Skin of body (tissue), 2 donors: ENCODE data around the gene EFEMP2. TPM values are rescaled to one million over a fixed set of nuclear protein-coding genes. Genes with fewer than 3 reads are reported as not detected.

ENCODE experiments used
- DNase-seq: peaks from one replicate; lab custom pipeline; 2025; lab: John Stamatoyannopoulos, UW
- total RNA-seq: library from RNA; depleted of rRNA; stranded (reverse); fragments of >200 nt; gene quantifications from one replicate; pipeline ENCODE4 v1.2.3, GENCODE V29; 2014

Gene EFEMP2
- total RNA-seq, 1 donor from 2014 or later, result 33.6 TPM

DNA sequence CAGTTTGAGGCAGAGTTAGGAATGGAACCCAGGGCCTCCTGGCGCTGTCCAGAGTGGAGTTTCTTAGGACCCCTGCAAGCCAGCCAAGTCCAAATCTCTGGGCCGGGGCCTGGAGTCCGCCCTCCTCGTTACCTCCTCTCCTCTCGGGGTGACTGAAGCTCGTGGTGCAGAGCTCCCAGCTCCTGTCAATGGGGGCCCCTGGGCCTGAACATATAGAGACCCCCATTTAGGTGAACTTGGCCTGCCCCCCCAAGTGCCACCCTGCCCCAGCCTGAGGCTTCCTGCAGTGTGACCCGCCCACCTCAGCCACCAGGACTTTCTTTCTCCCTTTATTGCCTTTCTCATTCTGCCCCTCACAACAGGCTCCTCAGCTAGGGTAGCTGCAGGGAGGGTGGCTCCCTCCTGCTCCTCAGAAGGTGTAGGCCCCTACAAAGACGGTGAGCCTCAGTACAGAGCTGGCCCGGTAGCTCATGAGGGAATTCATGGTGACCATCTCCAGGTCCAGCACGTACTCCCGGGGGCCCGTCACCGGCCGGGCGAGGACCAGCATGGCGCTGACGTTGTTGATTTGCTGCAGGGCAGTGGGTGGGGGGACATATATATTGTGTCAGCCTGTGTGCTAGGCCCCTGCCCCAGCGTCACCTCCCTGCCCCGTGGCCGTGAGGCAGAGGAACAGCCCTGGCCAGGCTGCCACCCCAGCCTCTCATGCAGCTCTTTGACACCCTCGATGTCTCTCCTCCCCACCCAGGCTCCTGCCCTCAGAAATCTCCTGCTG, 5.9 kb downstream of the EFEMP2 start:
- no peak for DNase-seq

DNA sequence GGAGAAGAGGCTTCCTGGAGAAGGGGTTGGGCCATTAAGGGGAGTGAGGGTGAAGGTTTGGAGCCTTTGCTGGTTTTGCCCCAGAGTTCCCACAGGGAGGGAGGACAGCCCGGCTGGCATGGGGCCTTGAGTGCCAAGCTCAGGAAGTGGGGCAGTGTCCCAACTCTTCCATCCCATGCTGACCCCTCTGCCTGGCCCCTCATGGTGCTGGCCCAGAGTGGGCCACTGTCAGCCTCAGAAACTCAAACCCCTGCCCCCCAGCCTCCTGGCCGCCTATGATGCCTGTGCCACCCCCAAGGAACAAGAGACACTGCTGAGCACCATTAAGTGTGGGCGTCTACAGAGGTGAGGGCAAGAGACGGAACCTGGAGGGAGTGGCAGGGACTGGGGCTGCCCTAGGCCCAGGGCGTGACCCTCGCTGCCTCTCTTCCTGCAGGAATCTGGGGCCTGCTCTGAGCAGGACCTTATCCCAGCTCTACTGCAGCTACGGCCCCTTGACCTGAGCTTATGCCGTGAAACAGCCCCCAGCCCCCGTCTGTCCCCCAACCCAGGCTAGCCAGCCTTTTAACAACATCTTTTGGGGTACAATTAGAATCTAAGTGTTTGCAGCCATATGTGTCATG, 6.9 kb downstream of the EFEMP2 start:
- no peak for DNase-seq

DNA sequence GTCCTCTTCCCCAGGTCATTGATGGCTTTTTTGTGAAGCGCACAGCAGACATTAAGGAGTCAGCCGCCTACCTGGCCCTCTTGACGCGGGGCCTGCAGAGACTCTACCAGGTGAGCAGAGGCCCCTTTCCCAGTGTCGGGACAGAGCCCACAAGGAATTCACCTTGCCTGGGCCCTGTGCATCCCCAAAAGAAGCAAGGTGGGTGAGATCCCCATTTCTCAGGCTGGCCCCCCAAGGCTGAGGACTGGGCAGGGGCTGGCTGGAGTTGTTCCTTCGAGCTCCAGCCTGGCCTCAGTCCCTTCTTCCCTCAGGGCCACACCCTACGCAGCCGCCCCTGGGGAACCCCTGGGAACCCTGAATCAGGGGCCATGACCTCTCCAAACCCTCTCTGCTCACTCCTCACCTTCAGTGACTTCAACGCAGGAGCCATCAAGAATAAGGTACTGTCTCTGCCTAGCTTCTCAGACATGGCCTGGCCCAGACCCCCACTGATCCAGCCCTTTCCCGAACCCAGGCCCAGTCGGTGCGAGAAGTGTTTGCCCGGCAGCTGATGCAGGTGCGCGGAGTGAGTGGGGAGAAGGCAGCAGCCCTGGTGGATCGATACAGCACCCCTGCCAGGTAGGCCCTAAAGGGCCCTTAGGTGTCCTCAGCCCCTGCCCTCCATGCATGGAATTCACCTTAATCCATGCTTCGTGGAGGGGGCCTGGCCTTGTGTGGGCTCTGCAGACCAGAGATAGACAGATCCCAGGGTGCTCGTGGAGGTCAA, 7.7 kb downstream of the EFEMP2 start:
- no peak for DNase-seq

DNA sequence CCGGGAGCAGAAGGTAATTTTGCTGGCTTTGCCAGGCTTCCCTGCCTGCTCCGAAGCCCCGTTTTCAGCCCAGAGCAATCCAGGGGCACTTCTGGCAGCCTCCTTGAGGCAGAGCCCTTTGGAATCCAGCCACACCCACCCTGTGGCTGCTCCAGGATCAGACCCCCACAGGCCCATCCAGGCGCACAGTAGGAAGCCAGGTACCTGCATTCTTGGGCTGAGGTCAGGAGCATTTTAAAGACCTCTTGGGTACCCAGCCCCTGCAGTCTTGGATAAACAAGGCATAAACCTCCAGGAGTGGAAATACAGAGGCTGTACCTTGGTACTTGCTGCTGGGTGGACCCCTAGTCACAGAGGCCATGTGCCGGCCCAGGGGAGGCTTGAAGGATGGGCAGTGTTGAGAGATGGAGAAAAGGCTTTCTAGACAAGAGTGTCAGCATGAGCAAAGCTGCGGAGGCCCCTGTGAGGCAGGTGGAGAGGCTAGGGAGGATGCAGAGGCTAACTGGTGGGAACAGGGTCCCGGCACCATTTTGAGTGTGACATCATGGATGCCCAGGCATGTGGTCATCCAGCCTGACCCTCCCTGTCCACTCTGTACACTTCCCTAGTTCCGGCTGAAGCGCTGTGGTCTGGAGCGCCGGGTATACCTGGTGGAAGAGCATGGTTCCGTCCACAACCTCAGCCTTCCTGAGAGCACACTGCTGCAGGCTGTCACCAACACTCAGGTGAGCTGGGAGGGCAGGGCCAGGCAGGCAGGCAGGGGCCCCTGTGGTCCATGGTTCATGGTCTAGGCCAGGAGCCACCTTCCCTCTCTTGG, 8.5 kb downstream of the EFEMP2 start:
- no peak for DNase-seq

DNA sequence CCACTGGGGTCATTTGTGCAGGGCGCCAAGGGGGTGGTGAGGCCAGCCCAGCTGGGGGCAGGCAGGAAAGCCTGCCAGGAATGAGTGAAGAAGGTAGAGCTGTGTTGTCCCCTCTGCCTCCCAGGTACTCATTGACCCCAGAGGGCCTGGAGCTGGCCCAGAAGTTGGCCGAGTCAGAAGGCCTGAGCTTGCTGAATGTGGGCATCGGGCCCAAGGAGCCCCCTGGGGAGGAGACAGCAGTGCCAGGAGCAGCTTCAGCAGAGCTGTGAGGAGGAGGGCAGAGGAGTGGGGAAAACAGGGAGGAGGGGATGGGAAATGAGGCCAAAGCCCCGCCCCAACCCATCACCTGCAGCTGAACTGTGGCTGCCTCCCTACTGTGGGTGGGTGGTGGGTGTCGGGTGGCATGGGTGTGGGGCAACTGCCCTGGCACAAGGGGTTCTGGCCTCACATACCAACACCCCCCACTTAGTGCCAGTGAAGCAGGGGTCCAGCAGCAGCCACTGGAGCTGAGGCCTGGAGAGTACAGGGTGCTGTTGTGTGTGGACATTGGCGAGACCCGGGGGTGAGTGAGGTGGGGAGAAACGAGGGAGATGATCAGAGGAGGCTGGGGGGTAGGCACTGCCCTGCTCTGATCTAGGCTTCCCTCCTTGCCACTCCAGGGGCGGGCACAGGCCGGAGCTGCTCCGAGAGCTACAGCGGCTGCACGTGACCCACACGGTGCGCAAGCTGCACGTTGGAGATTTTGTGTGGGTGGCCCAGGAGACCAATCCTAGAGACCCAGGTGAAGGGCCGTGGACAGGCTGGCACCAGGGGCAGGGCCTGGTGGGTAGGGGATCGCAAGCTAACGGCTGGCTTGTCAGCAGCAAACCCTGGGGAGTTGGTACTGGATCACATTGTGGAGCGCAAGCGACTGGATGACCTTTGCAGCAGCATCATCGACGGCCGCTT, 9.4 kb downstream of the EFEMP2 start:
- no peak for DNase-seq

DNA sequence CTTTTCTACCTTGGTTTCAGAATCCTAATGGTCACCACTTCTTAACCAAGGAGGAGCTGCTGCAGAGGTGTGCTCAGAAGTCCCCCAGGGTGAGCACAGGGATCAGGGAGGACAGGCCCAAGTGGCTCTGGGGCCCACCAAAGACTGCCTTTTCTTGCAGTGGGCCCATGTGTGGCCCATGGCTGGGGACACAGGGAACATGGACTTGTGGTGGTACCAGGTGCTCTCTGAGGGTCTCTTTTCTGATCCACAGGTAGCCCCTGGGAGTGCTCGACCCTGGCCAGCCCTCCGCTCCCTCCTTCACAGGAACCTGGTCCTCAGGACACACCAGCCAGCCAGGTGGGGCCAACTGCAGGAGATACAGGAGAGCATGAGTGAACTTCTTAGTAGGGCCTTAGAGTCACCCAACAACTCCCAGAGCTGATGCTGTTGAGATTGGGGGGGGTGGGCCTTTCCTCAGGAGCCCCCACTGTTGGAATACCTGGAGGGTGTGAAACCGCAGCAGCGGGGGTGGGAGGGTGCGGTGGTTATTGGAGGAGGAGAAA, 10.3 kb downstream of the EFEMP2 start:
- DNase-seq, result no peak

DNA sequence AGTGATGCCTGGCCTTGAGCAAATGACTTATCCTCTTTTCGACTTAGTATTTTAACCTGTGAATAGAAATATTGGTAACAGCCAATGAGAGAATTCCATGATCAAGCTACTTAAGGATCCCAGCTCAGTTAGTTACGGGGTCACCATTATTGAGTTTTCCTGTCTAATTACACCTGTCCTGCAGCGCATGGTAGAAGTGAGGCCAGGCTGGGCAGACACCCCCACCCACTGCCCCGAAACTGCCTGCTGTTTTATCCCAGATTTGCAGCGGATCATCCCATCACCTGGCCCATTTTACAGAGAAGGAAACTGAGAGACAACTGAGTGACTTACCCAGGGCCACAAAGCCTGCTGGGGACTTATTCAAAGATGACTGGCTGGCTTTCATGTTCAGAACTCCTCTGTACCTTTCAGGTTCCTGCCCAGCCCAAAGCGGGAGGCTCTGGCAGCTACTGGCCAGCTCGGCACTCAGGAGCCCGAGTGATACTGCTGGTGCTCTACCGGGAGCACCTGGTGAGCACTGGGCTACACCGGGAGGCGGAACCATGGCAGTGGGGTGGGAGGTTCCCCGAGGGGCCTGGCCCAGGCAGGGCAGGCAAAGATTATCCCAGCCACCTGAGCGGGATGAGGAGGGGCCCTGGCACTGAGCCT, 10.9 kb downstream of the EFEMP2 start:
- DNase-seq, result no peak

DNA sequence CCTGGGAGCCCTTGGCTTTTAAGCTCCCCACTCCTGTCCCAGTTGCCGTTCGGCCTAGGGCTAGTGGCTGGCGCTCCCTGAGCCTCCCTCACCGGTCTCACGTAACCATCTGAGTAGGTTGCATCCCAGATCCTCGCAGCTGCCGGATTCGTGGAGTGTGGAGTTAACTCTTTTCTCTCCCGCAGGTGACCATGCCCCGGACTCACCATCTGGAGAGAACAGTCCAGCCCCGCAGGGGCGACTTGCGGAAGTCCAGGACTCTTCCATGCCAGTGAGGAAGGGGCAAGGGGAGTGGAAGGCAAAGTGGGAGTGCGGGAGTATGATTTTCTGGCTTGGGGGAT, 11.5 kb downstream of the EFEMP2 start:
- DNase-seq, result no peak

DNA sequence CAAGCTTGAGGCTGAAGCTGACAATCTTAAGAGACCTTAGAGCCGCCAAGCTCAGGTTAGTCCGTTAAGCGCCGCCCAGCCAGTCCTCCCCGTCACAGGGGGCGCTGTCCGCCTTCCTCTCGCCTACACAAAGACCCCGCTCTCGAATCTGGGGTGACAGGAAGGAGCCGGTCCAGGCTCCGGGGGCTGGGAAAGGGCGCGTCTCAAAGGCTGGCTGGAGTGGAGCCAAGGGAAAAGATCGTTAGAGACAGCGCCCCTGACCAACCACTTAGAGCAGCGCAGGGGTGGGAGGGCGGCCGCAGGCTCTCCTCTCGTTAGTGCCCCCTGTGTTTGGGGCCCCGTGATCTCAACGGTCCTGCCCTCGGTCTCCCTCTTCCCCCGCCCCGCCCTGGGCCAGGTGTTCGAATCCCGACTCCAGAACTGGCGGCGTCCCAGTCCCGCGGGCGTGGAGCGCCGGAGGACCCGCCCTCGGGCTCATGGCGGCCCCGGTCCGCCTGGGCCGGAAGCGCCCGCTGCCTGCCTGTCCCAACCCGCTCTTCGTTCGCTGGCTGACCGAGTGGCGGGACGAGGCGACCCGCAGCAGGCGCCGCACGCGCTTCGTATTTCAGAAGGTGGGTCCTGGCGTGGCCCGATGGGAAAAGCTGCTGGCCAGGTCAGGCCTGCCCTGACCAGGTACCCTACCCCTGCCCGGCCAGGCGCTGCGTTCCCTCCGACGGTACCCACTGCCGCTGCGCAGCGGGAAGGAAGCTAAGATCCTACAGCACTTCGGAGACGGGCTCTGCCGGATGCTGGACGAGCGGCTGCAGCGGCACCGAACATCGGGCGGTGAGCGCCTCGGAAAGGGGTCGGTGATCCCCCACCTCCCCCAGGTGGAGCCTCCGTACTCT, 12.1 kb downstream of the EFEMP2 start, which contains the start of gene MUS81:
Gene MUS81, plus strand, starts transcription at position 156 of the 887 bp plus-strand sequence. Its CDS starts 321 bp downstream, at position 477.
- DNase-seq, result peak; percentile 94

DNA sequence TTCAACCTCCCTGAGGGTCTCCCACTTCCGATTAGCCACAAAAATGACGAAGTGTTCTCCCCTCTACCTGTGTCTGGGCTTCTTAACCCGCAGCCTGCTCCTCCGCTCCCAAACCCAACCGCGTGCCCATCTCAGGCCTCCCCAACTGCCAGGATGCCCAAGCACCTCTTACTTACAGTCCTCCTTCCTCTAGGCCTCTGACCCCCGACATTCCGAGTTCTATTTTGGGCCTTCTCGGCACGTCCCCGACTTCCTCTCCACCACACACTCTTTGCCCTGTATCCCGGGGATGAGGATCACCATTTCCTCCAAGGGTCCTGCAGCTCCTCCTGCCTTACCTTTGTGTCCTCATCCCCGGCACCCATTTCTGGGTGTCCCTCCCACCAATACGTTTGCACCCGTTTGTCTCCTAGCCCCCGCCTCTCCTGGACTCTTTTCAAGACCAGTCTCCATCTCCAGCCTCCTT, 12.8 kb downstream of the EFEMP2 start:
- DNase-seq, result no peak

DNA sequence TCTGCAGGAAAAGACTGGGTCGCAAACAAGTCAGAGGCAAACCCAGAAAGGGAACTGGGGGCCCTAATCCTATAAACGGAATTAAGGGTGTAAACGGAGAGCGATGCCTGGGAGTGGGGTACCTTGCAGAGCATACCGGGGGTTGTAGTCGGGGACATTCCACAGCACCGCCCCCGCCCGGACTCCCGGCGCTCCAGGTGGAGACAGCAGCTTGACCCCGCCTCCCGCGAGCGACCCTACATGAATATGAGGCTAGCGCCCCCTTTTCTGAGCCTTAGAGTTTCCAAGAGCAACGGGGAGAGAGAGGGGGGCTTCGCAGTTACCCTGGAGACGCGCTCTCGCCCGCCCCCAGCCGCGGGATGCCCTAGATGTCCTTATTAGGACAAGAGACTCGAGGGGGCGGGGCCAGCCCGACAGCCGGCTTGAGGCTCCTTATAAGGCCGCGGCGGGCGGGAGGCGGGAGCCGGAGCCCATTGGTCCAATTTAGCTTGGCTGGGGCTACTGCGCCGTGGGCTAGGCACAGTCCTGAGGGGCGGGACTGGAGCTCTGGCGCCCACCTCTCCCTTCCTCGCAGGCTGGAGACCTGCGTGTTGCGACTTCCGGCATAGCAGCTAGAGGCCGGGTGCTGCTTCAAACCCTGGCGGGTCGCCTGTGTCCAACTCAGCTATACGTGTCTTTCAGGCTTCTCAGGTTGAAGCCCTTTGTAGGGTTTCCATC, 13.3 kb downstream of the EFEMP2 start:
- DNase-seq, result peak; percentile 95

DNA sequence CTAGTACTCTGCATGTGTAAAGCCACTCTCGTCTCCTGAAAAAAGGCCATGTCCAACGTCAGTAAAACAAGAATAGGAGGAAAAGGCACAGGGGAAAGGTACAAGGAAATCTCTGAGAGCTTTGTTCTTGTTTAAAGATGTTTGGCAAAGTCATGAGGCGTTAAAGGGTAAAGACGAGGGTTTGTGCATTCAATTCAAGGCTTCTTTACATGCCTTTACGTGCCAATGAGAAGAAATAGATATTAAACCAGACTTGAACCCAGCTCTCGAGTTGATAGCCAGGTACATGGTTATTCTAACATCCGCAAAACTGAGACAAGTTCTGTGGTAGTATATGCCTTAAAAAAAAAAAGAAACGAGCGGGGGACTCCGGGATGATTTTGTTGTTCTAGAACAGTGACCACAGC, 13.9 kb downstream of the EFEMP2 start:
- no peak for DNase-seq

DNA sequence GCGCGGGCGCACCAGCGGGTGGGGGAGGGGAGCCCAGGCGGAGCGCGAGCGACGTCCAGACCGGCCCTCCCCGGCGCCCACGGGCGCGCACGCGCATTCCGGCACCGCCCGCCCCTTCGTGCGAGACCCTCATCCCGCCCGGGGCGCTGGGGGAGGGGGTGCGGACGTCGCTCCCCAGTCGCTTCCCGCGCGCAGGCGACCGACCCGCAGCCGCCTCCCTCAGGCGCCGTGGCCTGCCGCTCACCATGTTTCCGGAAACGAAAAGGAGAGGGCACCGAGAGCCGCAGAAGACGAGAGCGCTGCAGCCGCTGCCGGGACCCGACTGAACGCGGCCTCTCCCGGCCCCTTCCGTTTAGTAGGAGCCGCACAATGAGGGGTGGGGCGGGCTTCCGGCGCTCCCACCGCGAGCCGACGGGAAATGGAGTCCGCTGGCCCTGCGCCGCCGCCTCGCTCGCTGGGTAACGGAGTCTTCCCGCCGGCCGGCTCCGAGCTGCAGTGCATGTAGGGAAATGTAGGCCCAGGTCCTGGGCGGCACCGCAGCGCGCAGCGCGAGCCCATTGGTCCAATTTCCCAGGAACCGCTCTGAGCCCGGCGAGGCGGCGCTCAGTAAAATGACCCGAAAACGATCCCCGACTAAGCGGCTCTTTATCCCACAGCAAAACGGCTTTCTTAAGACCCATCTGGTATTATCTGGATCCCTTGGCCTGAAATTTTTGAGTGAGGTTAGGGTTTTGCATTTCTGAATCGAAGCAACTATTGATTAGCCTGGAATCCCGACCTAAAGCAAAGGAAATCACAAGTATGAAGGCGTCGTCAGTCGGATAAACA, 14.5 kb downstream of the EFEMP2 start, which contains the start of gene CFL1:
Gene CFL1, minus strand, starts transcription at position 328 of the 828 bp plus-strand sequence. Its CDS starts 81 bp downstream, at position 247.
- DNase-seq, result peak; percentile 97

DNA sequence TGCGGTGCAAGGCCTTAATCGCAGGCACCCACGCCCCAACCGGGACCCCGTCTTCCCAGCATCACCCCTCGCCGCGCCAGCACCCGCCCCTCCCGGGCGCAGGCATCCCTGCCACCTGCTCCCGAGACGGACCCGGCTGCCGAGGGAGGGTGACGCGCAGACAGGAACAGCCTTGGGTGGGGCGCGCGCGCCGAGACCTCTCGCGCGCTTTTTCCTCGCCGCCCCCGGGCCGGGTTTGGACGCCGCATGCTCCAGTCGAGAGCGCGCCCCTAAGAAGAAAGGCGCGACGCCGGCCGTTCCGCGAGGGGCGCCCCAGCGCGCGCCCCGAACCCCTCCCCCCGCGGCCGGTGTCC, 15.1 kb downstream of the EFEMP2 start:
- no peak for DNase-seq

DNA sequence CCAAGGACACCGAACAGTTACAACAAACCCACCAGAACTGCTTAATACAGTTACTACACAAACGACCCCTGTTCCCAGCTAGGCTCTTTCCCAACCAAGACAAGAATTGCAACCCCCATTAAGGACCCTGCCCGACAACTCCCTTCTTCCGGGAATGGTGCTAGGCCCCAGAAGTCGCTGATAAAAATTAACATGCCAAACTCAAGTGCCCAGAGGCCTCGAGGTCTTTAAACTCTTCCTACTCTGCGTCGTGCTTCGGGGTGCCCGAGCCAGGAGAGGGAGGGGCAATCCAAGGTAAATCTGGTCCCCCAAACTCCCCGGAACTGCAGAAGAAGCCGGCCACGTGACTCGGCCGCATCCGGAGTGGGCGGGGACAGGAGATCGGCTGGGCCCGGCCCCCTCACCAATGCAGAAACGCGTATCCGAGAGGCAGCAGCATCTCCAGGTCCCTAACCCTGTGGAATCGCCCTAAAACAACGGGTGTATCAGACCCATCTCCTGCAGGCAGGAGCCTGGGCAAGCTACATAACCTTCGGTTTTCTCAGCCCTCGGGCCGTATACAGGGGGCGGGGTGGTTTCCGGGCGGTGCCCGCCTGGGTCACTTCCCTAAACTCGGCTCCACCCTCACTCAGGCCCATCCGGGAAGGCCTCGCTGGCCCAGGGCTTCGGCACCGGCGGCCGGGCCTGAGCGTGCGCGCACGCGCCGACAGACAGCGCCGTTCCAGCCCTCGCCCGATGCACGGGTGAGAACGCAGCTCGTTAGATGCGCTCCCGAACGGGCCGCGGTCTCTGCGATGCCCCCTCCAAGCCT, 15.7 kb downstream of the EFEMP2 start:
- peak; percentile 60 for DNase-seq

DNA sequence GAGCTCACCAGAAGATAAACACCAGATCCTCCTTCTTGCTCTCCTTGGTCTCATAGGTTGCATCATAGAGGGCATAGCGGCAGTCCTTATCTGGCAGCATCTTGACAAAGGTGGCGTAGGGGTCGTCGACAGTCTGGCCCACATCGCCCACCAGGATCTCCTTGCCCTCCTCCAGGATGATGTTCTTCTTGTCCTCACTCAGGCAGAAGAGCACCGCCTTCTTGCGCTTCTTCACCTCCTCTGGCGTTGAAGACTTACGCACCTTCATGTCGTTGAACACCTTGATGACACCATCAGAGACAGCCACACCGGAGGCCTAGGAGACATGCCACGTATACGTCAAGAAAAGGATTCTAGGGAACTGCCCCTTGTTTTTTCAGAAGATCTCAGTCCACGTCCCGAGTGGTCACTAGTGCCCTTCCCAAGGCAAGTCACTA, 16.7 kb downstream of the EFEMP2 start:
- DNase-seq, result no peak
